GM21737 (cell line): Measurements from ENCODE around the gene RGS17.
"Not testable (repeated sequence)": the region's sequence is repeated elsewhere in the genome, so short reads cannot be mapped to it uniquely, and the experiment has no call there.

Experiments
- ATAC-seq: cut with Tn5 transposase; IDR thresholded peaks from one replicate; pipeline ENCODE4 v1.9.1; 2021; ENCODE audit warnings: mild to moderate bottlenecking, moderate library complexity; ENCODE audit not compliant: unreplicated experiment

Gene RGS17, protein sequence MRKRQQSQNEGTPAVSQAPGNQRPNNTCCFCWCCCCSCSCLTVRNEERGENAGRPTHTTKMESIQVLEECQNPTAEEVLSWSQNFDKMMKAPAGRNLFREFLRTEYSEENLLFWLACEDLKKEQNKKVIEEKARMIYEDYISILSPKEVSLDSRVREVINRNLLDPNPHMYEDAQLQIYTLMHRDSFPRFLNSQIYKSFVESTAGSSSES

DNA sequence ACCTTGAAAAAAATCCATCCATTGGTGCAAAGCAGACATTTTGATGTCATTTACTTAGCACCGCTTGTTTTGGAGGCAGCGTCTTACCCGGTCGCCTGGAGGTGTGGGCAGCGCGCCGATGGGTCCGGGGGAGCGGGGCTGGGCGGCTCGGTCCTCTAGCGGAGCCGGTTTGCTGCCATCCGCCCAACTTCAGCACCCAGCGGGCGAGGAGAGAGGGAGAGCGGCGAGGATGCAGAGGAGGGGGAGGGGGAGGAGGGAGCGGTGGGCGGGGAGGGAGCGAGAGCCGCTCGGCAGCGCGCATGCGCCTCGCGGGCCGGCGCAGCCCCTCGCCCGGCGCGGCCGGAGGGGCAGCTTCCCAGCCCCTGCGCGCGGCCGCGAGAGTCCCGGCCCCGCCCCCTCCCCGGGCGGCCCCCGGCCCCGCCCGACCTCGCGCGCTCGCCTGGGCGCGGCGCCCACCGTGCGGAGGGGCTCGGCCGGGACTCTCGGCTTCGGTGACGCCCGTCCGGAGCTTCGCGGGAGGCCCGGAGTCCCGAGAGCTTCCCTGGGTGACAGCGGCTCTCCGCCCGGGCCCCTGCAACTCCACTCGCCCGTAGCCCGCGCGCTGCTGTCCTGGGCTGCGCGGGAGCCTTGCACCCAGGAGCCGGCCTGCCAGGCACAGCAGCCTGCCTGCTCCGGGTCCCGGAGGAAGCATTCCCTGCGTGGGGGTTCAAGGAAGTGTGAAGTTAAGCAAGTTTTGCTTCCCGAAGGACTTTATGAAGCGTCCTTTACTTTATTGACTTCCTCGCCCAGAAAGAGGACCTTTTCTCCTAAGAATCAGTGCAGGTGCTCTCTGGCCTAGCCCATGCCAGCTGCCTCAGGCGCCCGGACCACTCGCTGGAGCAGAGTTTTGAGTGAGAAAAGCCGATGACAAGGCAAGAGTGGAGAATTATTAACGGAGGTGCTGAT lies at the start of gene RGS17:
Gene RGS17, minus strand, starts transcription at position 246 of the 945 bp plus-strand sequence. CDS start 87,264 bp downstream, outside the sequence.
- ATAC-seq = peak; percentile 64

DNA sequence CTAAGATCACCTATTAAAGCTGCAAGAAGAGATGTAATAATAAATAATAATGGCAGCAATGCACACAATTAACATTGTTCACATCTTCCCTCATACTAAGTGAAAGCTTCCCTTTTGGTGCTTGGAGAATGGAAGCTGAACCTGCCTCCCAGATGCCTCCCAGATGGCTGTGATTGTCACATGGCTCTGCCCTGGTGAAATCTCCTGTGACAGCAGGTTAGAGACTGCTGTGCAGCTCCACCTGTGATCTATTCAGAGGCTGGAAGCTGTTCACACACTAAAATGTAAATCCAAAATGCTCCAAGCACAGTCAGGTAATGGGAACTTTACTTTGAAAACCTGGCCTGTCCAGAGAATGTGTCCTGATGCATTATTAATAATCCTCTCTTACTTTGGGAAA lies 41.7 kb upstream of the RGS17 start:
- ATAC-seq = no peak

GRCh38 chr6:153170511-153170910 lies 39.4 kb upstream of the RGS17 start:
- ATAC-seq = no peak

GRCh38 chr6:153167907-153168306 lies 36.8 kb upstream of the RGS17 start:
- ATAC-seq = no peak

DNA sequence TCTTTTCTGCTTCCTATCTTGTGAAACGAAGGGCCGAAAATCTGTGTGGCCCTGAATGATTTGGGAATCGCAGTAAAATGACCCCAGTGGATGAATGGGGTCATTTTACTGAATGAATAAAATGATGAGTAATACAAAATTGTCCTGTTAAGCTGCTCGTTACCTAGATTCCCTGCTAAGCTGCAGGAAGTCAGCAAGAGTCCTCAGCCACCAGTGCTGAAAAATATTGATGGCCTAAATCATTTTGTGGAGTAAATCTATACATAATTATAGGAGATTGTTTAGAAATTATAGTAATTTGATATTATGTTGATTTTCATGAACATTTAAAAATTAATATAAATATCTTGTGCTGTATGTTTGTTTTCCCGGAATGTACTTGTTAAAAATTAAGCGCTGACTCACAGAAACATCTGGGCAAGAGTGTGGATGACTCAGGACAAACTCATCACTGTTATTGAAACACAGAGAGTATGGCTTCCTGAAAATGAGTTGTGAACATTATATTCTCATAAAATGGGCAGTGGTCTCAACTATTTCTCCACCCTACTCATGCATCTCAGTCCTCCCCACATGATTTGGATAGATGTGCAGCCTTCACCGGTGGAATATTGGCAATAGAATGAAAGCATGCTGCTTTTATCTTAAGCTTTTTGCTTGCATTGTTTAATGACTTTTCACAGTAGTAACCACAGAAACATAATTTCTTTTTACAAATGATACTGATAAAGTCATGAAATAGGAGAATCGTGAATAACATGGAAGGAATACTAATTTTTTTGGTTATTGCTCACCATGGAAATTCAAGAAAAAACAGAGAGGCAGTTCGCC lies 36.2 kb upstream of the RGS17 start:
- ATAC-seq = no peak

- no peak for ATAC-seq
Observed at GRCh38 chr6:153162646-153163045, 31.6 kb upstream of the RGS17 start.

DNA sequence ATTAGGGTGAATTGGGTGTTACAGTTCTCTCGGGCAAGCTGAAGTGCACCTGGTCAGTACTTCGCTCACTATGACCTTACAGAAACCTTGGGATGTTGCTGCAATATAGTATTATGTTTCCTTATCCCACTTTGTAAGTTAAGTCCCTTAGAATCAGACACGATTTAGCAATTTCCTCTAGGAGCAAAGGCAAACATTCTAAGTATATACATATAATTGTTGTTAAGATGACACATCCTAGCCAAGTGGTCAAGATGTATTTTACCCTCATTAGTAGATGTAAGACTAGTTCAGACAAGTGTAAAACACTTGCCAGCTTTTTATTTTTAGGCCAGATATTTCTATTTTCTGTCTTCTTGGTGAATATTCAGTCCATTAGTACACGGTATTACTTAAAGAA lies 31.1 kb upstream of the RGS17 start:
- no peak for ATAC-seq

DNA sequence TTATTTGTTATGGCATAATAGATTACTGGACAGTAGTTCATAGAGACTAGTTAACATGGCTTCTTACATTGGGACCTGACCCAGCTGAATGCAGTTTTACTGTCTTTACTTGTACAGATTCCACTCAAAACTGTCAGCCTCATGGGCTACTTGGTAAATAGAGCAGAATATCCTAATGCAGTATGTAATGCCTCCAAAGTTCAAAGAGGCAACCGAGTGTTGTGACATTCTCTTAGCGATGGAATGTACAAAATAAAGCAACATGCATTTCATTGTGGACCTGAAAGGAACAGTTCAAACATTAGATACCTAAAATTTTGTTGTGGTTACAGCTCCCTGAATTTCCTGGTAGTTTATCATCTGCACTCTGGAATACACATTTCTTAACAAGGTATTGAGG lies 29.1 kb upstream of the RGS17 start:
- no peak for ATAC-seq

GRCh38 chr6:153150752-153151440 lies 19.8 kb upstream of the RGS17 start:
- ATAC-seq = no peak

DNA sequence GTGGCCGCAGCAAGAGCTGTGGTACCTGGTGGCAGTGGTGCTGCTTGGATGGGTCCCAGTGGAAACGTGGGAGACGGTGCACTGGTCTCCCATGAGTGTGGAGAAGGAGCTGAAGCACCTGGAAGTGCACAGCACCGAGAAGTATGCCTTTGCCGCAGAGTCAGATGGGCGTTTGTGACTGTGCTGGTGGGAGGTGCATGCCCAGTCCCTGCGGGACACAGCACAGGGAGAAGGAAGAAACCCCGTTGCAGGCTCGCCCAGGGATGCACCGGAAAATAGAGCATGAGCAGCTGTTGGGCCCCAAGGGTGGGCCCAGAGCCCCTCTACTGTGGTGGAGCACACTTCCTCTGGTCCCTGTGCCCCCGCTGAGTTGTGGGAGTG lies 19.3 kb upstream of the RGS17 start:
- ATAC-seq = no peak

- ATAC-seq = no peak
Observed at GRCh38 chr6:153149891-153150290, 18.8 kb upstream of the RGS17 start.

DNA sequence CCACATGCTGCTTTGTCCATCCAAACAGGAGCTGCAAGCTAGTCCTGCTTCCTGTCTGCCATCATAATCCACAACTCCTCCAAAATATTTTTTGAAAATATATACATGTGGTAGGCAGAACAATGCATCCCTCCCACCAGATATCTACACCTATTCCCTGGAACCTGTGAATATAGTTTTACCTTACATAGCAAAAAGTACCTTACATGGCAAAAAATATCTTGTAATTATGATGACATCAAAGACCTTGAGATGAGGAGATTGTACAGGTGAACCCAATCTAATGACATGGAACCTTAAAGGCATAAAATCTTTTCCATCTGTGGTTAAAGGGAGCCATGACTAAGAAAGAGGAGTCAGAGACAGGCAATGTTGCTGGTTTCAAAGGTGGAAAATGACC lies 15.3 kb upstream of the RGS17 start:
- ATAC-seq = no peak

- ATAC-seq = no peak
Observed at GRCh38 chr6:153145591-153145990, 14.5 kb upstream of the RGS17 start.

DNA sequence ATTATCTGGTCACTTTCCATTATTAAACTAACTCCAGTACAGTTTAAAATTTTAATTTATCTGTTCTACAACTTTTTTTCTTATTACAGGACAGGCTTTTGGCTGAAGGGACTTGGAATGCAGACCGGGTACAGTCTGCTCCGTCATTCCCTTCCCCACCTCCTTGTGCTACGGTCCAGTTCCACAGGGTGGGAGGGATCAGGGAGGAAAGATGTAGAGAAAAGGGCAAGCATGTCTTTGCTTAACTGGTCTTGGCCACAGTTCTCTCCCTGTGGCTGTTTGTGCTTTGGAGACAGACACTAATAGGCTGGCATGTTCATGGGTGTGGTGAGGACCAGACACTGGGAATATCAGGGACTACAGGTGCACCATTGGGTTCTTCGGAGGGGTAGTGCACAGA lies 12.1 kb upstream of the RGS17 start:
- no peak for ATAC-seq

- ATAC-seq = no peak
Observed at GRCh38 chr6:153140299-153140698, 9.2 kb upstream of the RGS17 start.

DNA sequence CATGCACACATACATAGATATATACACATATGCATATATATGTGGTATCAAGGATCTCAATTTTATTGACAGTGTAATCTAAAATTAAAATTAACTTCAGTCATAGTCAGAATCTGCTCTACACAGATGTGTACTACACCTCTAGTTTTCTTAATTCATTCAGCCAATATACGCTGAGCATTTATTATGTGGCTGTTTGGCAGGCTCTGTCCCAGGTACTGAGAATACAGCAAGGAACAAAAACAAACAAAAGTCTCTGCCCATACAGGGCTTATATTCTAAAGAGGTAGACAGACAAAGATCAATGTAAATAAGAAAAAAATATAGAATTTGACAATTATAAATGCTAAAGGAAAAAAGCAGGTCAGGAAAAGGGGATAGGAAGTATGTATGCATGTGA lies 7.8 kb upstream of the RGS17 start:
- ATAC-seq = no peak

DNA sequence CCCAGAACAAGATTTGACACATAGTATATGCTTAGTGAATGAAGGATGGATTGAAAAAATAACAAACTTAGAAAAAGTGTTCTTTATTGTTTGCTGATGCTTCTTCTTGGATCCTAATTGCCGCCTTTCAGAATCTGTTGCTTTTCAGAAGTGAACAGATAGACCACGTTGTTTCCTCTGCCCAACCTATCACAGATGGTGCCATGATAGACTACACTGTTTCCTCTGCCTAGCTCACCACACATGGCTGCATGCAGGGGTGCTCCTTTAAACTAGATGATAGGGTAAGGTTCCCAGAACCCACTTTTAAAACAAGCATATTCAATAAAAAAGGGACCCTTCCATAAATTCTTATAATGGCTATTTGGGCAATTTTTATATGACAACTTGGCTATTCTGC lies 4.6 kb upstream of the RGS17 start:
- ATAC-seq = no peak

GRCh38 chr6:153133667-153134066 lies 2.6 kb upstream of the RGS17 start:
- ATAC-seq = not testable (repeated sequence)

- ATAC-seq = peak; percentile 13
Observed at GRCh38 chr6:153130515-153131036, 506 bp downstream of the RGS17 start.

DNA sequence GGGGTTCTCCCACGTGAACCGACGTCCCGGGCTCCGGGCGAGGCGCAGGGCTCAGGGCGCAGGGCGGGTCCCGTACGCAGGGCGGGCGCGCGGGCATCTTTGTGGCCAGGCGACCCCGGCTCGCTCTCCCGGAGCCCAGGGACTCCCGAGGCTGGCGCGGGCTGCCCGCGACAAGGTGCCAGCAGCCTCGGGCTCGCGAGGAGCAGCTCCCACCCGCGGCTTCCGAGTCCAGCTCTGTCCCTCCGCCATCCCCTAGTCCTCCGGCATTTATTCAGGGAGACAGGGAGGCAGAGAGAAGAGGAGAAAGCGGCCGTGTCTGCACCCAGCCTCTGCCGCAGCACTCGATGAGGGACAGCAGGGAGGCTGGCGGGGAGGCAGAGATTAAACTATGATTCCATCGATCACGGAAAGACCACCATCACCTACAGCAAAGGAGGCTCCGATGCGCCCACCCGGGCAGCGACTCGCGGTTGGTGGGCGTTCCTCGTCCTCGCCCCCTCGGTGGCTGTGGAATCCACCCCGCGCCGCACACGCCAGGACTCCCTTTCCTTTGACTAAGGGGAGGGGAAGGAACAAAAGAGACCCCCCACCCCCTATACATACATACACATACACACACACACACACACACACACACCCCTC lies 1.1 kb downstream of the RGS17 start:
- ATAC-seq = no peak
